HFF-Myc (cell line): ENCODE measurements around the gene DSE.

Experiments used
- DNase-seq: peaks from one replicate; pipeline ENCODE4 v3.0.0-alpha.2; 2011; ENCODE audit warnings: low read depth; ENCODE audit errors: extremely low read depth
- H3K4me3 ChIP-seq: replicated peaks from 2 replicates; pipeline ENCODE4 v1.5.1; 2011; ENCODE audit warnings: low read depth, mild to moderate bottlenecking, control low read depth, low read length
- TF ChIP-seq, protein P1 (sequence below): IDR thresholded peaks from 2 replicates; pipeline ENCODE4 v1.5.1; 2012; ENCODE audit warnings: mild to moderate bottlenecking, low read depth, low read length, control low read depth; ENCODE audit errors: missing control alignments

Gene DSE

GRCh38 chr6:116392132-116393013, 21.6 kb downstream of the DSE start:
- TF ChIP-seq, protein P1, sequence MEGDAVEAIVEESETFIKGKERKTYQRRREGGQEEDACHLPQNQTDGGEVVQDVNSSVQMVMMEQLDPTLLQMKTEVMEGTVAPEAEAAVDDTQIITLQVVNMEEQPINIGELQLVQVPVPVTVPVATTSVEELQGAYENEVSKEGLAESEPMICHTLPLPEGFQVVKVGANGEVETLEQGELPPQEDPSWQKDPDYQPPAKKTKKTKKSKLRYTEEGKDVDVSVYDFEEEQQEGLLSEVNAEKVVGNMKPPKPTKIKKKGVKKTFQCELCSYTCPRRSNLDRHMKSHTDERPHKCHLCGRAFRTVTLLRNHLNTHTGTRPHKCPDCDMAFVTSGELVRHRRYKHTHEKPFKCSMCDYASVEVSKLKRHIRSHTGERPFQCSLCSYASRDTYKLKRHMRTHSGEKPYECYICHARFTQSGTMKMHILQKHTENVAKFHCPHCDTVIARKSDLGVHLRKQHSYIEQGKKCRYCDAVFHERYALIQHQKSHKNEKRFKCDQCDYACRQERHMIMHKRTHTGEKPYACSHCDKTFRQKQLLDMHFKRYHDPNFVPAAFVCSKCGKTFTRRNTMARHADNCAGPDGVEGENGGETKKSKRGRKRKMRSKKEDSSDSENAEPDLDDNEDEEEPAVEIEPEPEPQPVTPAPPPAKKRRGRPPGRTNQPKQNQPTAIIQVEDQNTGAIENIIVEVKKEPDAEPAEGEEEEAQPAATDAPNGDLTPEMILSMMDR: no peak
- H3K4me3 ChIP-seq: no peak overlapping the region
- no peak for DNase-seq

DNA sequence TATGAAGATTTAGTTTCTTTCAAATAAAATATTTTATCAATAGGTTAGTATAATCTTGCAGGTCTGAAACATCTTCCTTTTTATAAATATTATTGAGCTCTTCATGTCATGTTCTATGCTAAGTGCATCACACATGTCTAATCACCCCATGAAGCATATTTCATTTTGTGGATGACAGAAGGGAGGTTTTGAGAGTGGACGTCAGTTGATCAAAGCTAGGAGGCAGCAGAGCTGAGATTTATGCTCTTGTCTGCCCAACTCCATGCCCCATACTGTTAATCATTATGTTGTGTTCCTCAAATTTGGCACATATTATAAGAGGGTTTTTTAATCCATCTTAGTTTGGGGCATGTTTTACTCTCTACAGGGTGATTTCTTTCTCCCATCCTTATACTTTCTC, 22.7 kb downstream of the DSE start:
- H3K4me3 ChIP-seq: no peak overlapping the region
- TF ChIP-seq, protein P1: no peak
- no peak for DNase-seq

- TF ChIP-seq, protein P1: no peak
- DNase-seq: no peak
These were observed 24.9 kb downstream of the DSE start for GRCh38 chr6:116395647-116396046.

GRCh38 chr6:116396441-116396840, 25.7 kb downstream of the DSE start:
- TF ChIP-seq, protein P1: no peak
- DNase-seq: no peak
- no peak overlapping the region for H3K4me3 ChIP-seq

More at GRCh38 chr6:116395647-116396046, 24.9 kb downstream of the DSE start:
- H3K4me3 ChIP-seq: no peak overlapping the region

DNA sequence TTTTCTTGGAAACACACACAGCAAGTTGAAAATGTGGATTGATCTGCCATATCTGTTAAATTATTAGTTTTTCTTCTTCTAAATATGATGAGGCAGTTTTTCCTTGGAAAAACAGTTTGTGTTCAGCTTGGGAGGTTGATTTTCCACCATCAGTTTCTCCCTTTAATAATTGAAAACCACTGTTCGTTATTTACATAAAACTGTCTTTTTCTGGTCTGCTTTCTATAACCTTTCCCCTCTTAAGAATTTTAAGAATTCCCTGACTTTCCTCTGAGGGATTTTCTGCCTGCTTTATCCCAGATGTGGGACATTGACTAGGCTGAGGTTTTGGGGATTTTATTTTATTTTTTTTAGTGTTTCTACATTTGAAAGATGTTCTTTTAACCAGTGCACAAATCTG, 27.2 kb downstream of the DSE start:
- DNase-seq: no peak
- H3K4me3 ChIP-seq: 0 out of 2 replicates have a peak overlapping the region, but pooled peaks have one; percentile 4
- TF ChIP-seq, protein P1: no peak

GRCh38 chr6:116398316-116399010, 27.7 kb downstream of the DSE start:
- H3K4me3 ChIP-seq: no peak overlapping the region
- DNase-seq: no peak
- TF ChIP-seq, protein P1: no peak
